ENCODE measurements around the gene PSMG1. TPM values are rescaled to one million over a fixed set of nuclear protein-coding genes. Genes with fewer than 3 reads are reported as not detected.
"Not testable (repeated sequence)": the region's sequence is repeated elsewhere in the genome, so short reads cannot be mapped to it uniquely, and the experiment has no call there.

The PSMG1 gene
- total RNA-seq, 1 donor from 2014 or later = 49.6 TPM

GRCh38 chr21:39159342-39160063 is 23.7 kb downstream of the PSMG1 start:
- DNase-seq (ENCODE audit: extremely low spot score, unreplicated experiment) = no peak
- H3K27ac Mint-ChIP-seq (ENCODE audit: unreplicated experiment) = no peak overlapping the region
- no peak overlapping the region for H3K4me3 Mint-ChIP-seq (ENCODE audit: unreplicated experiment)
- H3K4me1 Mint-ChIP-seq (ENCODE audit: unreplicated experiment) = peaks cover 22% of the 10 kb centered on the region
- H3K36me3 Mint-ChIP-seq (ENCODE audit: unreplicated experiment) = peaks cover 4% of the 10 kb centered on the region
- H3K9me3 Mint-ChIP-seq (ENCODE audit: unreplicated experiment) = peaks cover 11% of the 10 kb centered on the region
- no peaks in the 10 kb centered on the region for H3K27me3 Mint-ChIP-seq (ENCODE audit: unreplicated experiment)
- no peak for TF ChIP-seq CTCF (IDR thresholded peaks at IDR 0.05)

- not testable (repeated sequence) for H3K4me3 Mint-ChIP-seq (ENCODE audit: unreplicated experiment); DNase-seq (ENCODE audit: extremely low spot score, unreplicated experiment); H3K36me3 Mint-ChIP-seq (ENCODE audit: unreplicated experiment); H3K9me3 Mint-ChIP-seq (ENCODE audit: unreplicated experiment); H3K27ac Mint-ChIP-seq (ENCODE audit: unreplicated experiment); H3K27me3 Mint-ChIP-seq (ENCODE audit: unreplicated experiment)
- H3K4me1 Mint-ChIP-seq (ENCODE audit: unreplicated experiment) = peaks cover 22% of the 10 kb centered on the region
These were observed 26.0 kb downstream of the PSMG1 start for GRCh38 chr21:39157241-39157640.

GRCh38 chr21:39156024-39156423 is 27.2 kb downstream of the PSMG1 start:
- Mint-ChIP-seq H3K27ac (ENCODE audit: unreplicated experiment) (peak overlapping the region; percentile 59), H3K27me3 (ENCODE audit: unreplicated experiment) (no peaks in the 10 kb centered on the region), H3K36me3 (ENCODE audit: unreplicated experiment) (no peaks in the 10 kb centered on the region), H3K9me3 (ENCODE audit: unreplicated experiment) (no peaks in the 10 kb centered on the region), H3K4me3 (ENCODE audit: unreplicated experiment) (no peak overlapping the region), H3K4me1 (ENCODE audit: unreplicated experiment) (peaks cover 20% of the 10 kb centered on the region)
- no peak for DNase-seq (ENCODE audit: extremely low spot score, unreplicated experiment)
- TF ChIP-seq CTCF (IDR thresholded peaks at IDR 0.05) = no peak

- no peak for TF ChIP-seq CTCF (IDR thresholded peaks at IDR 0.05)
- H3K4me3 Mint-ChIP-seq (ENCODE audit: unreplicated experiment) = no peak overlapping the region
- H3K27me3 Mint-ChIP-seq (ENCODE audit: unreplicated experiment) = no peaks in the 10 kb centered on the region
- DNase-seq (ENCODE audit: extremely low spot score, unreplicated experiment) = no peak
- H3K4me1 Mint-ChIP-seq (ENCODE audit: unreplicated experiment) = peaks cover 18% of the 10 kb centered on the region
- H3K36me3 Mint-ChIP-seq (ENCODE audit: unreplicated experiment) = no peaks in the 10 kb centered on the region
- H3K9me3 Mint-ChIP-seq (ENCODE audit: unreplicated experiment) = no peaks in the 10 kb centered on the region
- H3K27ac Mint-ChIP-seq (ENCODE audit: unreplicated experiment) = peak overlapping the region; percentile 59
These were observed 27.7 kb downstream of the PSMG1 start for GRCh38 chr21:39155578-39155977.

DNA sequence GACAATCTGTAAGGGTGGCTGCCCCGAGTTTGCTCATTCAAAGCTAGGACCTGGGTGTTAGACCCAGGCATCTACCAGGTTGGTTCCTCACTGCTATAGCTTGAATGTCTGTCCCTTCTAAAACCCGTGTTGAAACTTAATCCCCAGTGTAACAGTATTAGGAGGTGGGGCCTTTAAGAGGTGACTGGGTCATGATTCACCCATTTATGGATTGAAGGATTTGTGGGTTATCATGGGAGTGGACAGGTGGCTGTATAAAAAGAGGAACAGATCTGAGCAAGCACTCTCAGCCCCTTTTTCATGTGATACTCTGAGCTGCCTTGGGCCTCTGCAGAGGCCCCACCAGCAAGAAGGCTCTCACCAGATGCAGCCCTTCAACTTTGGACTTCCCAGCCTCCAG is 29.4 kb downstream of the PSMG1 start:
- no peak overlapping the region for H3K27ac Mint-ChIP-seq (ENCODE audit: unreplicated experiment)
- H3K4me1 Mint-ChIP-seq (ENCODE audit: unreplicated experiment) = peaks cover 15% of the 10 kb centered on the region
- H3K27me3 Mint-ChIP-seq (ENCODE audit: unreplicated experiment) = no peaks in the 10 kb centered on the region
- peaks cover under 1% of the 10 kb centered on the region for H3K36me3 Mint-ChIP-seq (ENCODE audit: unreplicated experiment)
- TF ChIP-seq CTCF (IDR thresholded peaks at IDR 0.05) = no peak
- no peak overlapping the region for H3K4me3 Mint-ChIP-seq (ENCODE audit: unreplicated experiment)
- no peak for DNase-seq (ENCODE audit: extremely low spot score, unreplicated experiment)
- H3K9me3 Mint-ChIP-seq (ENCODE audit: unreplicated experiment) = no peaks in the 10 kb centered on the region
